NCI-H2107 (cell line): ENCODE measurements around the gene GRIP1.

ENCODE experiments used
- DNase-seq: peaks from one replicate; lab custom pipeline; 2025; lab: John Stamatoyannopoulos, UW

Gene GRIP1

DNA sequence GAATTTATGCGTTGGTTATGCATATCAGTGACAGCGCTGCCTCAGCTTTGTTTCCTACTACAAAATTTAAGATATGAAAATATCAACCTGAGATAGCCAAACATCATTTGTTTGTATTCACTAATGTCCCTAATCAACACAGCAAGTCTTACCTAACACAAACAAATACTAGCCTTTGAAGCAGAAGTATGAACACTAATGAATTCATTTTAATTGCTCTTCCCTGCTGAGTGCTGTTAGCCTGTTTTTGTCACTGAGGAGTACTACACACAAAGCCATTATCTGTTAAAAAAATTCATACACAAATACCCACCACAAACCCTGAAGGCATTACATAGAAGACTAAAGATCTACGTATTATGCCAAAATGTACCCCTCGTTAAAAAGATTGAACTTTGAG is 225.8 kb downstream of the GRIP1 start:
- DNase-seq: no peak

DNA sequence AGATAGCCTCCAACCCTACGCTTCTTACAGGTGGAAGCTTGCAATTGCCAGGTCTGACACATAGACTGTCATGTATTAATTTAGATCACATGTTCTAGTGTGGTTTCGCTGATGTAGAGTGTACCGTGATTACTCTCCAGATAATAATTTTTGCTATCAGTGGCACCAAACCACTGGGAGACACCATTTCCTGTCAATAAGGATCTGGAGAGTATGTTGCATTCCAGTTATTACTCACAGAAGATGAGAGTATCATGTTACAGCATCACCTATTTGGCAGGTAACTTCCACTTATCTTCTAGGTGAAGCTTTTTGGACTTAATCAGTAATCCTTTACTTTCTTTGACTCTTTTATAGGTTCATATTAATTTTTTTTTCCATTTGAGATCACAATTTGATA is 229.3 kb downstream of the GRIP1 start:
- no peak for DNase-seq

DNA sequence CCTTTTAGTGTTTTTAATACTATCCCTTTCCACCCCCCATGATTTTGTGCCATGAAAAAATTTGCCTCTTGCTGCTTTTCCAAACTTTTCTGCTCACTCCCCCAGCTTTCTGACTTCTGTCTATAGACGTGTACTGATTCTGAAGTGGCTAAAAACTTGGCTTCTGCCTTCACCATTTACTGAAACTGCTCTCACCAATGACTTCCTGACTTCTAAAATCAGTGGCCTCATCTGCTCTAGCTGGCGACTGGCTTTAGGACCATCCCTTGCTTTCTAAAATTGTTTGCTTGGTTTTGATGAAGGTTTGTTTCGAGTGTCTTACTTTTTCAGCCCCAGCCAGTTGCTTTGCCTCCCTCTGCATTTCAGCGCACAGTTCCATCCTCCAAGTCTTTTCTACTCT is 231.2 kb downstream of the GRIP1 start:
- DNase-seq: no peak

DNA sequence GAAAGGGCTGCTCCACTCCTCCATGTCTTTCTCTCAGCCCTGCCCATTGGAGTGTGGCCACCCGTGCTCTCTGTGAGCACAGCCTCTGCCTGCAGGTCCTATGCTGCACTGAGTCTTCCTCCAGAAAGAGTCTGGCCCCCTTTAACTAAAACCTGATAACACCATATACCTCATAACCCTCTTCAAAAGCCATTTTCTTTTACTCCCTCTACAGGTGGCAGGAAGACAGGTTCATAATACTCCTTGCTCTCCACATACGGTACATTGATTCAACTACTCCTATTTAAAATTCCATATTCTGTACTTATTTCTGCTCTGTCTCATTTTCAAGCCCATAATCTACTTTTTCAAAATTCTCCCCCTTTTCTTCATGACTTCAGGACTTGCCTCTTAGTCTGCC is 232.6 kb downstream of the GRIP1 start:
- no peak for DNase-seq

DNA sequence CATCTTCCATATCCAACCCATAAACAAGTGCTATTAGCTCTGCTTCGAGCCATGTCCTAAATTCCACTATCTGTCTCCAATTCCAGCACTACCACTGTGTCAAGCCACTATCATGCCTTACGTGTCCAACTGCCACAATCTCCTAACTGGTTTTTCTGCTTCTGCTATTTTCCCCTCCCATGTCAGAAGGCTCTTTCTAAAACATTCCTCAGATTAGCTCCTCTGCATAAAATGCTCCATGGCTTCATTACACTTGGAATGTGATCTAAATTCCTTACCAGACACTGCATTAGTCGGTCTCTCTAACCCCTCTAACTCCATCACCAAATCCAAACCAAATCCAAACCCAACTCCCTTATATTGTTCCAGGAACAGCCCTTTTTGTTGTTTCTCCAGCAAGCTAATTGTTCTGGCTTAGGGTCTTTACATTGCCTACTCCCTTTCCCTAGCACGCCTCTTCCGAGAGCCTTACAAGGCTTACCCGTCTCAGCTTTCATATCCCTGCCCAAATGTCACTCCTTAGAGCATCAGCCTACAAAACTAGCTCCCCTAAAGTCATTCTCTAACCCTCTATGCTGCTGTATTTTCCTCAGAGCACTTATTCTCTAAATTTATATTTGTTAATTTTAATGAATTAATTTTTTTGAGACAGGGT is 236.8 kb downstream of the GRIP1 start:
- no peak for DNase-seq

DNA sequence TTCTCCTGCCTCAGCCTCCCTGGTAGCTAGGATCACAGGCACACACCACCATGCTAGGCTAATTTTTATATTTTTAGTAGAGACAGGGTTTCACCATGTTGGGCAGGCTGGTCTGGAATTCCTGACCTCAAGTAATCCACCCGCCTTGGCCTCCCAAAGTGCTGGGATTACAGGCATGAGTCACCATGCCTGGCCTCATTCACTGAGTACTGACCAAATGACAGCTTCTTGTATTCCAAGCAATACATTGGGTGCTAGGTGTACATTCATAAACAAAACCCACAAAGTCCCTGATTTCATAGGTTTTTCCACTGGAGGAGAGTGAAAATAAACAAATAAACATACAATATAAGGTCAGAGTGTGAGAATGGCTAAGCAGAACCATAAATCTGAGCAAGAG is 240.3 kb downstream of the GRIP1 start:
- no peak for DNase-seq

DNA sequence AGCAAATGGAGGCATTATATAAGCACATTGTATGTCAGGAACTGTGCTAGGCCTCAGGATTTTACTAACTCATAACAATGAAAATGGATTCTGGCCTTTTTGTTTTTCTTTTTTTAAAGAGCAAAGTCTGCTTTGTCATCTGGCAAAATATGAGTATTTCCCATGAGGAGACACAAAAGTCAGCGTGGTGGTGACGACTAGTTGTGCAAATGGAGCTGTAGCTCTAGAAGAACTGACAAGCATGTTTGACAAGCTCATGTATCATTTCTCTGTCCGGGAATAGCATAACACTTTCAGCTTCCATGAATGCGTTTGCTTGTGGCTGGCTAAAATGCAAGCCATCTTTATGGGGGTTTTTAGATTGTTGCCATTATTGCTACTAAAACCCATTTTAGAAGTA is 248.8 kb downstream of the GRIP1 start:
- DNase-seq: no peak

DNA sequence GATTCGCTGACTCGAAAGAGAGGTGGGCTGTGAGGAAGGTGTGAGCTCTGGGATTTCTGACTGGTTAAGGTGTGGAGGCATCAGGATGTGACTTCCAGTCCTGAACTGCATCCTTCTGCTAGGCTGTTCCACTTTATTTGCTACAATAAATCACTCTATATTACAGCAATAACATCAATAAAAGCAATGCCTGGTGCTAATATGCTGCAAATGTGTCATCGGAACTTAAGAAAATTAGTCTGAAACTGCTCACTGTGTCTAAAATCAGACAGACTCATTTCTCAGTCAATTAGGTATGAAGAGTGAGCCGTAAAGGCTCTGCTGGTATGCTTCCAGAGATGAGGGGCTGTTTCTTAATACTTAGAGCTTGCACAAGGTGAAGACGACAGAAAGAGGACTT is 250.0 kb downstream of the GRIP1 start:
- DNase-seq: no peak

DNA sequence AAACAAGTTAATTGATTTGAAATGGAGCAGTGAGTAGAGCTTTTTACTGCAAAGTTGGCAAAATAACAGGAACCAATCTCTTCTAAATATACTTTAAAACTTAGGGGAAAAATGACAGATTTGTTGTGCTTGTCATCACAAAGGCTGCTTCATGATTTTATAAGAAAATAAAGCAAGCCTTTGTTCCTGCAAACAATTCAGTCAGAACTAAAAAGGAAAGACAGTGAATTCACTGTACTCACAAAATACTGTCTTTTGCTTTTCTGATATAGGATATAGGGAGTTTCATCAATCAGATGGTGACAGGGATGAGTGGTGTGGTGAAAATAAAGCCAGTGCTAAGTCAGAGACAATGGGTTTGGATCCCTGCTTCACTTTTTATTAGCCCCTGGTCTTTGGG is 250.6 kb downstream of the GRIP1 start:
- DNase-seq: no peak

DNA sequence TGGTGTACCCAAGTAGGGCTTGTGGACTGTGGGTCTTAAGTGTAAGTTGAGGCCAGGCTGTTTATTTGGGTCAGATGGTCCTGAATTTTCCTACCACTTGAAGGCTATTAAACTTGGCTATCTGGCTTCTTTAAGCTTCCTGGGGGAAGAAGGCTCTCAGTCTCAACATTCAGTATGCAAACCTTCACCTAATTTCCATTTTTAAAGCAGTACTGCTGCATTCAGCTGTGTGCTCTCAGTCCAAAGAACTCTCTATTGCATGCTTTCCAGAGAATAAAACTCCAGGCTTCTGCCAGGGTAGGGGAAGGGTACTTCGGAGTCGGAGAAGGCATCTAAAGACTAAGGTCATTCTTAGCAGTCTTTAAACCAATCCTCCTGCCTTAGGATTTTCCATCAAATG is 252.2 kb downstream of the GRIP1 start:
- DNase-seq: no peak

DNA sequence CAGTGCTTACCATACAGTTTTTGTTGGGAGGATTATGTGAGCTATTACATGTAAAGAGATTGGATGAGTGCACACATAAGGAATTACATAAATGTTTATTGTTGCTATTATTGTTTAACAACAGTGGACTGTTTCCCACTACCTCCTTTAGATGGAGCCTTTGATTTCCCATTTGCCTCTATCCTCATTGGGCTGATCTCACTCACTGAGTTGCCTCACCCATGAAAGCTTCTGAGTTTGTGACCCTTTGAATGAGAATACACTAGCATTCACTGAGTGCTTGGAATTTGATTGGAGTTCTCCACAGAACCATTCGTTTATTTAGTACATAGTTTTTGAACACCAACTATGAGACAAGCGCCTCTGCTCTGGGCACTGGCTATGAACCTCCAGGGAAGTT is 255.6 kb downstream of the GRIP1 start:
- no peak for DNase-seq

DNA sequence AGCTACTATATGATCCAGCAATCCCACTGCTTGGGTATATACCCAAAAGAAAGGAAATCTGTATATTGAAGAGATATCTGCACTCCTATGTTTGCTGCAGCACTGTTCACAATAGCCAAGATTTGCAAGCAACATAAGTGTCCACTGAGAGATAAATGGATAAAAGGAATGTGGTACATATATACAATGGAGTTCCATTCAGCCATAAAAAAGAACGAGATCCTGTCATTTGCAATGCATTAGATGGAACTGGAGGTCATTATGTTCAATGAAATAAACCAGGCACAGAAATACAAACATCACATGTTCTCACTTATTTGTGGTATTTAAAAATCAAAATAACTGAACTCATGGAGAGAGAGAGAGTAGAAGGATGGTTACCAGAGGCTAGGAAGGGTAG is 260.0 kb downstream of the GRIP1 start:
- no peak for DNase-seq

DNA sequence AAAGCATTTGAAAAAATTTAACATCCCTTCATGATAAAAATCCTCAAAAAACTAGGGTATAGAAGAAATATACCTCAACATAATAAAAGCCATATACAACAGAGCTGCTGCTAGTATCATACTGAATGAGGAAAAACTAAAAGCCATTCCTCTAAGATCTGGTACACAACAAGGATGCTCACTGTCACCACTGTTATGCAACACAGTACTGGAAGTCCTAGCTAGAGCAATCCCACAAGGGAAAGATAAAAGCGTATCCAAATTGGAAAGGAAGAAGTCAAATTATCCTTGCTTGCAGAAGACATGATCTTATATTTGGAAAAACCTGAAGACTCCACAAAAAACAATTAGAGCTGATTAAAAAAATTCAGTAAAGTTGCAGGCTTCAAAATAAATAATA is 261.7 kb downstream of the GRIP1 start:
- no peak for DNase-seq

DNA sequence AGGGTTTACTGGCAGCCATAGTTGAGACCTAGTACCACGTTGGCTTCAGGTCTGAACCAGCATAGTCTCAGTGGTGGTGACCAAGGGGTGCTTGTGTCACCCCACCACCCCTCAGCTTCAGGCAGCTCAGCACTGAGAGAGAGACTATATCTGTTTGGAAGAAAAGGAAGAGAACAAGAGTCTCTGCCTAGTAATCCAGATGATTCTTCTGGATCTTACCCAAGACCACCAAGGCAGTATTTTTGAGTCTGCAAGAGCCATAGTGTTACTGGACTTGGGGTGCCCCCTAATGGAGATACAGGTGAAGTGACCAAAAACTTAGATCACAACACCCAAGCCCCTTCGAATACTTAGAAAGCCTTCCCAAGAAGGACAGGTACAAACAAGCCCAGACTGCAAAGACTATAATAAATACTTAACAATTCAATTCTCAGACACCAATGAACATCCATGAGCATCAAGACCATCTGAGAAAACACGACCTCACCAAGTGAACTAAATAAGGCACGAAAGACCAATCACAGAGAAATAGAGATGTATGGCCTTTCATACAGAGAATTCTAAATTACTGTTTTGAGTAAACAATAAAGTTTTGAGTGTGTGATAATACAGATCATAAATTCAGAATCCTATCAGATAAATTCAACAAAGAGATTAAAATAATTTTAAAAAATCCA is 269.5 kb downstream of the GRIP1 start:
- DNase-seq: no peak

DNA sequence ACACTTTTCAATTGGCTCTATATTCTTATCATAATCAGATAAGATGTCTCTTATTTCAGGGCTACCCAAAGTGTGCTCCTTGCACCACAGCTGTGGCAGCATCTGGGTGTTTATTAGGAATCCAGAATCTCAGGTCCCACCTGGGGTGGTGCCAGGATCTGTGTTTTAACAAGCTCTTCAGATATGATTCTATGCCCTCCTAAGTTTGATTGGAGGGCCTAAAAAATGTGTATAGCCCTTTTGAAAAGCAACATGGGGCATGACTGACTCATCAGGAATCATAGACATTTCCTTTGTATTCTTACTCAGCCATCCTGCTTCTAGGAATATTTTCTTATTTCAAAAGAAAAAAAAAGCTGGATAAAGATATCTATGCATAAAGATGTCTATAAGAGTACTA is 273.5 kb downstream of the GRIP1 start:
- DNase-seq: no peak

DNA sequence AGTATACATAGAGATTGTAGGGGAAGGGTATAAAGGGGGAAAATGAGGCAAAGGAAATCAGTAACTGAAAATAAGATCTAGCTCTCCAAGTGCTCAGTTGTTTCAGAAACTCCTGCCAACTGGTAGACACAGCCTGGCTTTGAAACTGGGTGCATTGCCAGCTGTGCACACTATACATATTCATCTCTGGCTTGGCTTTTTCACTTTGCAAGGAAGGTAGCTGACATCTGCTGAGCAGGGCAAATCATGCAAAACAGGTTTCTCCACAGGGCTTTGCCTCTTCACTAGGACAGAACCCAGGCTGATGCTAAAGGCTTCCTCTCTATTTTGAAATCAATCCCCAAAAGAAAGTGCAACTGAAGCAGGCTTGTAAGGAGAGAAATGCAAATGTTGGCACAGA is 275.1 kb downstream of the GRIP1 start:
- no peak for DNase-seq

DNA sequence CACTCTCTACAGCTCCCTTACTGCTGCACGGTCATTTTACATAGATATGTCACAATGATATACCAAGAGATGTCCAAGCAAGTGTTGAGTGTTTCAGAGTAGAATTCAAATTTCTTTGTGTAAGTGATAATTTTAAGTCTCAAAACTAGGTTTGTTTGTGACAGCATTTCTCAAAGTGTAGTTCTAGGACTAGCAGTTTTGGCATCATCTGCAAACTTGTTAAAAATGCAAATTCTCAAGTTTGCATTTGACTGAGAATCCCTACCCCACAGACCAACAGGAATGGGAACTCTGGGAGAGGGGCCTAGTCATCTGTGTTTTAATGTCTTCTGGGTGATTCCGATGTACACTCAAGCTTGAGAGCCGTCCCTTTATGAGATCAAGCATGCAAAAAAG is 279.0 kb downstream of the GRIP1 start:
- no peak for DNase-seq

DNA sequence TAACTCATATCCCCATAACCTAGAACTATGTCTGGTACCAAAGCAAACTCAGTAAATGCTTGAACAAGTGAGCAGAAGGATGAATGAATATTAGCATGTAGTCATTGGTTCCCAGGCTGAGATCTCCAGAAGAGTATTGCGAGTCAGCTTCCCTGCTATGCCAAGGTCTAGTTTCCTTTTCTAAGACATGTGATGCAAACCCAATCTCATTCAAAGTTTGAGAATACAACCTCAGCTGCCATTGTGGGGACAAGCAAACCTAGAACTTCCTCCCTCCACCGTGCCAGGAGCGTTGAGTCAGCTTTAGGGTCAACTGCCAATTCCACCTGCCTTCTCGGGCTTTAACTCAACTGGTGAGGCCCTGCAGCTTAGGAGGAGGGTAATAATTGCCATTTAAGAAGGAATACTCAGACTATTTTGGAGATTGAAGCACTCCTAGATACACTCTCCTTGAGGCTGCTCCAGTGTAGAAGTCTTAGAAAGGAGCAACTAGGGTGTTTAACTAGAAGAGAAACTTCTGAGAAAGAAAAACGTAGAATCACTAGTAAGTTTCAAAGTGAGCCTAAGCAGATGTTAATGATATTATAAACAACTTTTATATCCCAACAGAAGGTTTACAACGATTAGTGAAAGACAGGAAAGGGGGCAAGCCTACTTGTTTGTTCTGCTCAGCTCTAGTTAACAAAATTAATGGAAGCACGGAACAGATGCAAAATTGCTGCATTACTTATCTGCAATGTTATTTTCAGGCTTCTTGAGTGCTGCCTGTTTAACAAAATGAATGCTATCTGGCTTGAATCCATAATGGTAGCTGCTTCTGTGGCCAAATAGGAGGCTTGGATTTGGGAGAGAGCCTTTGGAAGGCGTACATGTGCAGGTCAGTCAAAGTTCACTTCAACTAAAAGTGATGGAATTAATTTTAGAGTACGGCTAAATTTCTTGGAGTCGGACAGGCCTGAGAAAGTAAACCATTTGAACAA is 279.7 kb downstream of the GRIP1 start:
- DNase-seq: no peak

DNA sequence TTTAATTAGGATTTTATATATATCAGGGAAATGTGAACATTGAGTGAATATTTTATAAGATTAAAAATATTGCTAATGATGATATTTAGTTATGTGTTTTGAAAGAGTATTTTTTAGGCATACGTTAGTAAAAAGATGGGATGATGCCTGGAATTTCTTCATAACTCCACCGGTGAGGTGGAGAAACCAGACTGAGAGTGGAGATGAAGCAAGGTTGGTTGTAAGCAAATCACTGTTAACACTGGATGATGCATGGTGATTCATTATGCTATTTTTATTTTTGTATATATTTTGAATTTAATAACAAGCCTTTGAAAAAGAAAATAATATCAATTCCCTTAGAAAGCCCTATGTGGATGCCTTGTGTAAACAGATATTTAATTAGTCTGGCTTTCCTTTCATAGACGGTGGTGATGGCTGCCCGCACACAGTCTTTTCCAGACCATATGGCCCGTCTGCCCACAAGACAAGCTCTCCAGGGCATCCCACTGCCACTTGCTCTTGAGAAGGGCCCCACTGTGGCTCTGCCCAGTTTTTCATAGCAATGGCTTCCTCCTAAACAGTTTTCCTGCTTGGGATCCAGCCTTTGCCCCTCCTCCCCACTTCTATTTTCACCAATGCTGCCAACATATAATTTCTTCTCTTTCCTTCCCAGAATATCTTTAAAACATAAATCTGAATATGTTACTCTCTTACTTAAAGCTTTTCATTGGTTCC is 281.1 kb downstream of the GRIP1 start:
- DNase-seq: no peak

DNA sequence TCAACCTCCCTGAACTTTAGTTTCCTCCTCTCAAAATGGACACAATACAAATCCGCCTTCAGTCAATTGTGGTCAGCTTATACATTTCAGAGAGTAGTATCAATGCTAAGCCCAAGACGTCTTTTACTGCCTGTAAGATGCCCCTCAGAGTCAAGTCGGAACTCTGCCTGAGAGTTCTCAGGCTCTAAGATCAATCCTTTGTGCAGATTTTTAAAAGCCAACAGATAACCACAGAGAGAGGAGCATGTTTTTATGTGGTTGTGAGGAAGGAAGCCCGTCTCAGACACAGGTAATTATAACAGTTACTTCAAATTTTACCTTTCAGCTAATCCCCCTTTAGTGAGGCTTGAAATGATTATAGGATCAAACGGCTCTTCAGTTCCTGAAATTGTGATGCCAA is 285.0 kb downstream of the GRIP1 start:
- DNase-seq: no peak

DNA sequence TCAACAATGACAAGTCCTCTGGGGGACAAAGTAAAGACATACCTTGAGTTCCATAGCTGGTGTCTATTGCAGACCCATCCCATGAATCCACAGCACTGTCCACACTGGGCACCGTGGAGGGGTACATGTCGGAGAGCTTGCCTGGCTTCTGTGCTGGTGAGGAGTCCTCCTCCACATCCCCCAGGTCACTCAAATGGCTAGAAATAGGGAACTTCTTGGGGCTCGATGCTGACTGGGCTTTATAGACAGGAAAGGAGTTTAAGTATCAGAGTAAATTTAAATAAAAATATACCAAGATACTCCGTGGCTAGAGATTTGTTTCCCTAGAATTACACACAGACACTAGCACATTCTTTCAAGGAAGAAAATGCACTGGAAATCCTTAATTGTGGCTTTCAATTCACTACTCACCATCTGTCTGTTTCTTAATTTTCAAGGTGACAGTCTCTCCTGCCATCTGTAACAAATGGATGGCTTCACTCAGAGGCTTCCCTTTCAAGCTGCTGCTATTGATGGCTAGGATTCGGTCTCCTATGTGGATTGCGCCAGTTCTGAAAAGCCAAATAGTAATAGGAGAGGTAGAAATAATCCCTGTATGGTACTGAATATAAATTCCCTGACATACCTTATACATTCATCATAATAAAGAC is 286.5 kb downstream of the GRIP1 start:
- DNase-seq: no peak

DNA sequence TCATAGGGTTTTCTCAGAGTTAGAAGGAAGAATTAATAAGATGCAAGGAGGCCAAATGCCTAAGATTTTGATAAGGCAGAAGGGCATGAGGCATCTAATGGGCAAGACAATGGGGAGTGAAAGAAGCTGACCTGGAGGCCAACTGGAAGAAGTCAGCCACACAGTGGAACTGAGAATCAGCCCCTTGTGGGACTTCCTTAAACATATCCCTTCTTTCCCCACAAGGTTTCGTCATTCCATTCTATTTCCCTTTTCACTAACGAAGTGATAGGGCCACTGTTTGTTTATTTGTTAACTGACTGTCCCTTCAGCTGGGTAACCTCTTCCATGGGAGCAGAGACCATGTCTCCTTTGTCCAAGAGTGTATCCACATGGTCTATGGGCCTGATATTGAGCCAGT is 290.4 kb downstream of the GRIP1 start:
- no peak for DNase-seq
